Mesodermal cell (in vitro differentiated cells): ENCODE data around the gene SPPL3.

Experiments
- H3K27ac ChIP-seq: 2 replicates; pipeline ENCODE4 v1.7.0; 2013; ENCODE audit warnings: mild to moderate bottlenecking, low read depth, low read length, moderate library complexity; ENCODE audit not compliant: severe bottlenecking
- H3K36me3 ChIP-seq: 2 replicates; pipeline ENCODE4 v1.7.1; 2013; ENCODE audit warnings: mild to moderate bottlenecking, low read length, moderate library complexity; ENCODE audit not compliant: control insufficient read depth, insufficient read depth
- H3K4me1 ChIP-seq: one replicate; pipeline ENCODE4 v1.7.1; 2013; ENCODE audit warnings: mild to moderate bottlenecking, low read length; ENCODE audit not compliant: insufficient read depth, control insufficient read depth, poor library complexity, severe bottlenecking
- H3K4me3 ChIP-seq: 2 replicates; pipeline ENCODE4 v1.7.0; 2013; ENCODE audit warnings: low read length, control low read depth, mild to moderate bottlenecking; ENCODE audit not compliant: insufficient read depth, poor library complexity, severe bottlenecking; ENCODE audit errors: extremely low read depth
- H3K9me3 ChIP-seq: 2 replicates; pipeline ENCODE4 v1.7.1; 2013; ENCODE audit warnings: mild to moderate bottlenecking, low read length, moderate library complexity; ENCODE audit not compliant: control insufficient read depth
- WGBS, 2 experiments: methylation state at CpG; one replicate each; pipeline ENCODE4 v1.1.5; 2013; ENCODE audit warnings: missing lambda C conversion rate in 2 of 2; ENCODE audit not compliant: insufficient coverage in 2 of 2; 5-methylcytosine and 5-hydroxymethylcytosine counted together

Gene SPPL3

GRCh38 chr12:120748242-120748641 is 155.9 kb downstream of the SPPL3 start:
- Histone ChIP-seq H3K9me3 (no peaks in the 10 kb centered on the region), H3K4me3 (no peak overlapping the region), H3K4me1 (no peaks in the 10 kb centered on the region), H3K27ac (no peak overlapping the region), H3K36me3 (no peaks in the 10 kb centered on the region)
- WGBS, 2 experiments: 90 to 98% methylated on average over 5 of the region's 7 CpGs

DNA sequence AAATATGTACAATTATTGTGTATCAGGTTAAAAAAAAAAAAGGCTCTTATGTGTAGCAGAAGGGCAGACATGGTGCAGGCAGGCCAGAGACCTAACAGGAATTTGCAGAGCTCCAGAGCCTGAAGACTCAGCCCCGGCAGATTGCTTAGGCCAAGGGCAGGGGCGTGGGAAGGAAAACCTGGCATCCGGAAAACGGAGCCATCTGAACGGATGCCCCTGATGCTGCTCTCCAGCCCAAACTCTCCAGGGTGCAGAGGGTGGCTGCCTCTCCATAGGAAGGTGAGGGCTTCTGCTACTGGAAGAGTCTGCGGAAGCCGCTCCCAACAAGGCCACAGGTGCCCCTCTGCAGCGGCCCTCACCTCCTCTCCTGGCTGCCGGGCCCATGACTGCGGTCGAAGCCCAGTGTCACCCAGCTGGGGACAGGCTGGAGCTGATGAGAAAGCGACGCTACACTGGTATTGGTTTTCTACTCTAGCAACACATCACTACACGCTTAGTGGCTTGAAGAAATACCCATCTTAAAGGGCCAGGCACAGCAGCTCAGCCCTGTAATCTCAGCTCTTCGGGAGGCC is 159.2 kb downstream of the SPPL3 start:
- Histone ChIP-seq H3K27ac (no peak overlapping the region), H3K9me3 (no peaks in the 10 kb centered on the region), H3K36me3 (no peaks in the 10 kb centered on the region), H3K4me3 (no peak overlapping the region), H3K4me1 (no peaks in the 10 kb centered on the region)
- 86 to 93% methylated on average over 13 to 15 of the region's 15 CpGs for WGBS, 2 experiments

DNA sequence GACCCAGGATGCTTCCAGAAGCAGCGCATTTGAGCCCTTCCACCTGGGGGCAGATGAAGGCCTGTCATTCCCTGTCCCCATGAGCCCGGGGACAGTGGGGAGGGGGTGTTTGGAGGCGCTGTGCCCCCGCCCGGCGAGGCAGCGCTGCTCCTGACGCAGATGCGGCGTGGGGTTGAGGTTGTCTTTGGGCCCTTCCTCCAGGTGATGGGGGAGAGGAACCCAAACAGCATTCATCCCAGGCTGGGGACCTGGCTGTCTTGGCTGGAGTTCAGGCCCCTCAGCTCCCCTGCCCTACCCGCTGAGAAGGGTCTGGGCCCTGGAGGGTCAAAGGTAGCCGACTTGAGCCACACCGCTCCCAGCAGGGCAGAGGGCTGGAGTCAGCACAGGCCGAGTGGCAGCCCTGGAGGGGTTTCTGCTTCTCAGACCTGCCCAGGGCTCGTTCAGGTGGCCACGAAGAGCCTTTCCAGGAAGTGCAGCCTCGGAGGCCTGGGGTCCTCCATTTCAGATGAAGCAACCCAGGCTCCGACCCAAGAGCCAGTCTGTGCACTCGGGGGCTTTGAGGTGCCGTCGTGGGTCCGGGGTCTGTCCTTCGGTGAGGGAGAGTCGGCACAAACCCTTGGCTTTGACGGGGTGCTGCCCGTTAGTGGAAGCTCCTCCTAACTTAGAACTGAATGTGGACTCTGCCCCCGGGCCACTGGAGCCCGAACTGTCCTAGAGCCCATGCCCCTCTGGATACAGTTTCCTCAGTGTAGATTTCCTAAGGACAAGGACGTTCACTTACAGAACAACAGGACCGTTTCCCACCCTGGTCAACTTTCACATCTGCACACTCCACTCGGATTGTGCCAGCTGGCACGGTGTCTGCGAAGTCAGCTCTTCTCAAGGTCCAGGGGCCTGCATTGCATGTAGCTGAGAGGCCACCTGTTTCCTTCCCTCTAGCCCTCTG is 162.4 kb downstream of the SPPL3 start:
- Histone ChIP-seq H3K4me1 (no peaks in the 10 kb centered on the region), H3K27ac (no peak overlapping the region), H3K4me3 (no peak overlapping the region), H3K9me3 (no peaks in the 10 kb centered on the region), H3K36me3 (no peaks in the 10 kb centered on the region)
- 90 to 91% methylated on average over 25 to 29 of the region's 33 CpGs for WGBS, 2 experiments

- Histone ChIP-seq H3K4me1 (no peaks in the 10 kb centered on the region), H3K9me3 (no peaks in the 10 kb centered on the region), H3K4me3 (no peak overlapping the region), H3K27ac (no peak overlapping the region), H3K36me3 (no peaks in the 10 kb centered on the region)
- WGBS, 2 experiments: 94 to 95% methylated on average over 15 of the region's 15 CpGs
Measured at GRCh38 chr12:120740871-120741270, 163.3 kb downstream of the SPPL3 start.

- H3K36me3 ChIP-seq: no peaks in the 10 kb centered on the region
- H3K4me3 ChIP-seq: no peak overlapping the region
- no peaks in the 10 kb centered on the region for H3K4me1 ChIP-seq
- 78 to 96% methylated on average over 13 to 14 of the region's 16 CpGs for WGBS, 2 experiments
- no peak overlapping the region for H3K27ac ChIP-seq
- H3K9me3 ChIP-seq: no peaks in the 10 kb centered on the region
Measured at GRCh38 chr12:120739821-120740613, 164.1 kb downstream of the SPPL3 start.

GRCh38 chr12:120739031-120739762 is 165.0 kb downstream of the SPPL3 start:
- no peaks in the 10 kb centered on the region for H3K36me3 ChIP-seq
- H3K4me3 ChIP-seq: no peak overlapping the region
- H3K9me3 ChIP-seq: no peaks in the 10 kb centered on the region
- no peak overlapping the region for H3K27ac ChIP-seq
- WGBS, 2 experiments: 95 to 96% methylated on average over 36 to 38 of the region's 38 CpGs
- no peaks in the 10 kb centered on the region for H3K4me1 ChIP-seq

- 89 to 93% methylated on average over 23 to 27 of the region's 31 CpGs for WGBS, 2 experiments
- Histone ChIP-seq H3K4me1 (no peaks in the 10 kb centered on the region), H3K36me3 (no peaks in the 10 kb centered on the region), H3K9me3 (no peaks in the 10 kb centered on the region), H3K27ac (no peak overlapping the region), H3K4me3 (no peak overlapping the region)
Measured at GRCh38 chr12:120738252-120739030, 165.7 kb downstream of the SPPL3 start.

- 85 to 86% methylated on average over 14 to 20 of the region's 25 CpGs for WGBS, 2 experiments
- H3K36me3 ChIP-seq: no peaks in the 10 kb centered on the region
- H3K9me3 ChIP-seq: no peaks in the 10 kb centered on the region
- H3K4me3 ChIP-seq: no peak overlapping the region
- H3K27ac ChIP-seq: no peak overlapping the region
- H3K4me1 ChIP-seq: no peaks in the 10 kb centered on the region
Measured at GRCh38 chr12:120737557-120738251, 166.5 kb downstream of the SPPL3 start.

DNA sequence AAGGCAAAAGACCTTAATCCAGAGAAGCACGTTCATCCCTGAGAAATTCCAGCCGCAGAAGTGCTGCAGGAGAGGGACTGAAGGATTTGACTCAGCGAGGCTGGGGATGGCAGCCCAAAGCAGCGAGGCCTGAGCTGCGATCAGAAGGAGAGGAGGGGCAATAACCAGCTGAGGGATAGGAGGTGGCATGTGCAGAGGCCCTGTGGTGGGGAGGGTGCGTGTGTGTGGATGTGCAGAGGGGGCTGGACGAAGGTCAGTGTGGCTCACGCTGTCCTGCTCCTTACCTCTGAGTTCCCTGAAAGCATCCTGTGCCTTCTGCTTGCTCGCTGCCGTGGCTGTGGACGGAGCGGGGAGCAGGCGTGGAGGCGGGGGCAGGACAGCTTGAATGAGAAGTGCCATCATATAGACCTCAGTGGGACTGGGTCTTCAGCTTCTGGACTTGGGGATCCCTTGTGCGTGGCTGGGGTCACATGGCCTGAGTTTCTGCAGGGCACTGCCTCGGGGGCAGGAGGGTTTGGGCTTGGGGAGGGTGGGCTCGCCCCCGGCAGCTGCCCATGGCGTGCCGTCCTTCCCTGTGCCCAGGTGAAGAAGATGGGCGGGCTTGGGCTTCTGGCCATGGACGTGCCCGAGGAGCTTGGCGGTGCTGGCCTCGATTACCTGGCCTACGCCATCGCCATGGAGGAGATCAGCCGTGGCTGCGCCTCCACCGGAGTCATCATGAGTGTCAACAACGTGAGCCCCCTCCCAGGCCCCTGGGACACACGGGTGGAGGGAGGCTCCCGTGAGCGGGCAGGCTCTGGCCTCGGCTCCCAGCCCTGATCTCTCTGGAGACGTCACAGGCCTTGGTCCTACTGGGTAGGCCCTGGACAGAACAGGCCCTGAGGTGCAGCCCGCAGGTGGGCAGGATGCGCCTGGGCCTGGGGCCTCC is 167.5 kb downstream of the SPPL3 start:
- 89 to 96% methylated on average over 28 to 38 of the region's 38 CpGs for WGBS, 2 experiments
- no peaks in the 10 kb centered on the region for H3K4me1 ChIP-seq
- no peaks in the 10 kb centered on the region for H3K9me3 ChIP-seq
- no peak overlapping the region for H3K4me3 ChIP-seq
- H3K27ac ChIP-seq: no peak overlapping the region
- H3K36me3 ChIP-seq: no peaks in the 10 kb centered on the region
